GM19463 (cell line): ENCODE measurements around the gene PTRHD1.

Source experiments
- ATAC-seq: cut with Tn5 transposase; IDR thresholded peaks from one replicate; pipeline ENCODE4 v1.9.1; 2021; ENCODE audit warnings: mild to moderate bottlenecking, moderate library complexity; ENCODE audit not compliant: unreplicated experiment

PTRHD1 gene

GRCh38 chr2:24763843-24764242 is 29.3 kb downstream of the PTRHD1 start:
- ATAC-seq: no peak

GRCh38 chr2:24762518-24762917 is 30.7 kb downstream of the PTRHD1 start:
- no peak for ATAC-seq

GRCh38 chr2:24761866-24762265 is 31.3 kb downstream of the PTRHD1 start:
- ATAC-seq: no peak

- ATAC-seq: no peak
Measured at GRCh38 chr2:24756789-24757188, 36.4 kb downstream of the PTRHD1 start.

- ATAC-seq: no peak
Measured at GRCh38 chr2:24754985-24755705, 38.0 kb downstream of the PTRHD1 start.

GRCh38 chr2:24749069-24749691 is 44.0 kb downstream of the PTRHD1 start:
- no peak for ATAC-seq

GRCh38 chr2:24747299-24747698 is 45.9 kb downstream of the PTRHD1 start:
- no peak for ATAC-seq

- no peak for ATAC-seq
Measured at GRCh38 chr2:24745825-24746224, 47.4 kb downstream of the PTRHD1 start.

GRCh38 chr2:24744356-24744755 is 48.8 kb downstream of the PTRHD1 start:
- no peak for ATAC-seq

GRCh38 chr2:24743924-24744323 is 49.3 kb downstream of the PTRHD1 start:
- no peak for ATAC-seq

- ATAC-seq: no peak
Measured at GRCh38 chr2:24742730-24743129, 50.5 kb downstream of the PTRHD1 start.

- ATAC-seq: no peak
Measured at GRCh38 chr2:24740142-24740541, 53.0 kb downstream of the PTRHD1 start.
